GM21529 (cell line): Measurements from ENCODE around the gene BRPF1.
"Not testable (repeated sequence)": the region's sequence is repeated elsewhere in the genome, so short reads cannot be mapped to it uniquely, and the experiment has no call there.

Experiments
- ATAC-seq: cut with Tn5 transposase; IDR thresholded peaks from one replicate; pipeline ENCODE4 v1.9.1; 2021; ENCODE audit not compliant: unreplicated experiment

BRPF1 gene

GRCh38 chr3:9765865-9766264 is 34.3 kb downstream of the BRPF1 start:
- no peak for ATAC-seq

GRCh38 chr3:9767418-9767817 is 35.9 kb downstream of the BRPF1 start:
- no peak for ATAC-seq

- ATAC-seq, result no peak
Observed at GRCh38 chr3:9768141-9768775, 36.7 kb downstream of the BRPF1 start.

- no peak for ATAC-seq
Observed at GRCh38 chr3:9769012-9769411, 37.5 kb downstream of the BRPF1 start.

GRCh38 chr3:9769426-9770275 is 38.1 kb downstream of the BRPF1 start, which contains the start of gene CAMK1:
Gene CAMK1, minus strand, starts transcription at chr3:9769947. Its CDS starts 2,198 bp downstream, at chr3:9767749.
- peak; percentile 79 for ATAC-seq

- ATAC-seq, result no peak
Observed at GRCh38 chr3:9770276-9770812, 38.8 kb downstream of the BRPF1 start.

GRCh38 chr3:9771007-9771406 is 39.5 kb downstream of the BRPF1 start:
- ATAC-seq, result not testable (repeated sequence)

- no peak for ATAC-seq
Observed at GRCh38 chr3:9776896-9777693, 45.6 kb downstream of the BRPF1 start.

- ATAC-seq, result no peak
Observed at GRCh38 chr3:9777694-9778021, 46.1 kb downstream of the BRPF1 start.

GRCh38 chr3:9778143-9779074 is 46.9 kb downstream of the BRPF1 start:
- ATAC-seq, result no peak

- no peak for ATAC-seq
Observed at GRCh38 chr3:9779075-9779593, 47.6 kb downstream of the BRPF1 start.

GRCh38 chr3:9779721-9780457 is 48.4 kb downstream of the BRPF1 start:
- peak; percentile 55 for ATAC-seq

- ATAC-seq, result no peak
Observed at GRCh38 chr3:9780458-9780812, 48.9 kb downstream of the BRPF1 start.

GRCh38 chr3:9780910-9781309 is 49.4 kb downstream of the BRPF1 start:
- no peak for ATAC-seq

GRCh38 chr3:9781551-9781950 is 50.0 kb downstream of the BRPF1 start:
- ATAC-seq, result no peak

- ATAC-seq, result no peak
Observed at GRCh38 chr3:9781978-9782603, 50.6 kb downstream of the BRPF1 start.

- no peak for ATAC-seq
Observed at GRCh38 chr3:9782770-9783169, 51.2 kb downstream of the BRPF1 start.

GRCh38 chr3:9783954-9784353 is 52.4 kb downstream of the BRPF1 start:
- no peak for ATAC-seq

GRCh38 chr3:9784965-9785364 is 53.4 kb downstream of the BRPF1 start:
- ATAC-seq, result no peak
